Neural cell (in vitro differentiated cells): ENCODE data around the gene RWDD4.

Experiments used
- CTCF ChIP-seq: fragments of 450-650 bp; IDR thresholded peaks from 2 replicates; pipeline ENCODE4 v1.5.1; 2014; ENCODE audit warnings: antibody characterized with exemption, mild to moderate bottlenecking, moderate library complexity; ENCODE audit not compliant: poor library complexity, severe bottlenecking
- MXI1 ChIP-seq: fragments of 450-650 bp; conservative IDR thresholded peaks from 2 replicates; pipeline ENCODE4 v1.6.1; 2014; ENCODE audit warnings: antibody characterized with exemption, mild to moderate bottlenecking; ENCODE audit not compliant: poor library complexity, severe bottlenecking
- POLR2AphosphoS5 ChIP-seq: IDR thresholded peaks from 2 replicates; pipeline ENCODE4 v1.6.1; 2012
- REST ChIP-seq: IDR thresholded peaks from 2 replicates; pipeline ENCODE4 v1.6.1; 2012; ENCODE audit warnings: borderline replicate concordance
- TAF1 ChIP-seq: IDR thresholded peaks from 2 replicates; pipeline ENCODE4 v1.6.1; 2012; ENCODE audit warnings: low read depth

- TF ChIP-seq REST (no peak), CTCF (no peak), TAF1 (no peak), POLR2AphosphoS5 (no peak), MXI1 (no peak)
Observed at GRCh38 chr4:183639291-183639690, 19.7 kb downstream of the RWDD4 start.
